ENCODE results near the gene CDKN2B-AS1.

Gene CDKN2B-AS1

GRCh38 chr9:22067196-22067595 is 72.6 kb downstream of the CDKN2B-AS1 start:
- TF ChIP-seq CTCF (IDR thresholded peaks at IDR 0.05) (no peak), ZFX (IDR thresholded peaks at IDR 0.05; ENCODE audit: borderline replicate concordance) (no peak)

GRCh38 chr9:22068369-22068768 is 73.8 kb downstream of the CDKN2B-AS1 start:
- no peak overlapping the region for H3K27ac ChIP-seq
- no peak for TF ChIP-seq ZFX (IDR thresholded peaks at IDR 0.05; ENCODE audit: borderline replicate concordance)
- no peak for TF ChIP-seq CTCF (IDR thresholded peaks at IDR 0.05)

More at GRCh38 chr9:22067196-22067595, 72.6 kb downstream of the CDKN2B-AS1 start:
- H3K27ac ChIP-seq: no peak overlapping the region

- TF ChIP-seq ZFX (IDR thresholded peaks at IDR 0.05; ENCODE audit: borderline replicate concordance) (no peak), CTCF (IDR thresholded peaks at IDR 0.05) (no peak)
- H3K27ac ChIP-seq: no peak overlapping the region
Measured at GRCh38 chr9:22073349-22073748, 78.8 kb downstream of the CDKN2B-AS1 start.

- no peak overlapping the region for H3K27ac ChIP-seq
- no peak for TF ChIP-seq CTCF (IDR thresholded peaks at IDR 0.05)
- TF ChIP-seq ZFX (IDR thresholded peaks at IDR 0.05; ENCODE audit: borderline replicate concordance): no peak
Measured at GRCh38 chr9:22078081-22078480, 83.5 kb downstream of the CDKN2B-AS1 start.

GRCh38 chr9:22079873-22080341 is 85.3 kb downstream of the CDKN2B-AS1 start:
- H3K27ac ChIP-seq: no peak overlapping the region
- TF ChIP-seq ZFX (IDR thresholded peaks at IDR 0.05; ENCODE audit: borderline replicate concordance) (no peak), CTCF (IDR thresholded peaks at IDR 0.05) (no peak)

GRCh38 chr9:22084336-22085035 is 89.9 kb downstream of the CDKN2B-AS1 start:
- peak overlapping the region; percentile 45 for H3K27ac ChIP-seq
- TF ChIP-seq ZFX (IDR thresholded peaks at IDR 0.05; ENCODE audit: borderline replicate concordance): no peak
- no peak for TF ChIP-seq CTCF (IDR thresholded peaks at IDR 0.05)

- TF ChIP-seq ZFX (IDR thresholded peaks at IDR 0.05; ENCODE audit: borderline replicate concordance): no peak
- no peak for TF ChIP-seq CTCF (IDR thresholded peaks at IDR 0.05)
- H3K27ac ChIP-seq: peak overlapping the region; percentile 47
Measured at GRCh38 chr9:22088053-22088716, 93.6 kb downstream of the CDKN2B-AS1 start.
